IMR-90 (cell line): ENCODE data around the gene KHNYN. TPM values are rescaled to one million over a fixed set of nuclear protein-coding genes. Genes with fewer than 3 reads are reported as not detected.

ENCODE experiments used
- ATAC-seq: fragments of 200-7000 bp; cut with Tn5 transposase; 2 replicates; pipeline ENCODE4 v1.9.1; 2020; ENCODE audit warnings: low read depth, mild to moderate bottlenecking, moderate library complexity
- BruUV-seq: library from RNA; stranded (reverse); fragments of 400-500 nt; replicated peaks from 2 replicates; lab custom pipeline; 2021; lab: Mats Ljungman, UMichigan
- CTCF ChIA-PET: fragments of 300-600 bp; formaldehyde crosslinking; extraction: SDS; loops from one replicate; lab custom pipeline; 2021; ENCODE audit warnings: antibody characterized with exemption; lab: Yijun Ruan, JAX
- POLR2A ChIA-PET: fragments of 300-600 bp; sonication (Branson Sonifier 250); formaldehyde crosslinking; loops from one replicate; lab custom pipeline; 2022; ENCODE audit warnings: antibody characterized with exemption; ENCODE audit not compliant: unreplicated experiment; lab: Charles Lee
- DNase-seq: peaks from one replicate; pipeline ENCODE4 v3.0.0; 2013
- H2AFZ ChIP-seq: replicated peaks from 2 replicates; pipeline ENCODE3; 2013; ENCODE audit warnings: low read length, mild to moderate bottlenecking; ENCODE audit not compliant: poor library complexity
- H2AK5ac ChIP-seq: 2 replicates; pipeline ENCODE4 v1.6.1; 2013; ENCODE audit warnings: low read depth, low read length, inconsistent platforms
- H2AK9ac ChIP-seq: replicated peaks from 2 replicates; pipeline ENCODE3; 2013; ENCODE audit warnings: mild to moderate bottlenecking, low read depth, low read length, moderate library complexity; ENCODE audit not compliant: poor library complexity
- H2BK120ac ChIP-seq: 2 replicates; pipeline ENCODE4 v1.6.1; 2013; ENCODE audit warnings: low read depth, low read length, inconsistent platforms
- H2BK15ac ChIP-seq: 3 replicates; pipeline ENCODE4 v1.6.1; 2013; ENCODE audit warnings: low read depth, low read length, inconsistent platforms
- H2BK20ac ChIP-seq: 2 replicates; pipeline ENCODE4 v1.6.1; 2013; ENCODE audit warnings: low read depth, mild to moderate bottlenecking, inconsistent platforms, low read length, moderate library complexity
- H2BK5ac ChIP-seq: 2 replicates; pipeline ENCODE4 v1.6.1; 2013; ENCODE audit warnings: mild to moderate bottlenecking, low read depth, low read length, inconsistent platforms; ENCODE audit not compliant: poor library complexity, severe bottlenecking
- H3K14ac ChIP-seq: replicated peaks from 2 replicates; pipeline ENCODE4 v1.6.1; 2013; ENCODE audit warnings: low read depth, low read length, inconsistent platforms
- H3K18ac ChIP-seq: 2 replicates; pipeline ENCODE4 v1.6.1; 2013; ENCODE audit warnings: low read depth, low read length, control low read depth
- H3K23ac ChIP-seq: 2 replicates; pipeline ENCODE4 v1.6.1; 2013; ENCODE audit warnings: low read depth, low read length, inconsistent platforms
- H3K27ac ChIP-seq: 2 replicates; pipeline ENCODE4 v1.5.1; 2013; ENCODE audit warnings: mild to moderate bottlenecking, control low read depth, low read length; ENCODE audit not compliant: insufficient read depth
- H3K27me3 ChIP-seq: 2 replicates; pipeline ENCODE4 v1.6.1; 2013; ENCODE audit warnings: low read length; ENCODE audit not compliant: control insufficient read depth, insufficient read depth
- H3K36me3 ChIP-seq: 2 replicates; pipeline ENCODE4 v1.6.1; 2013; ENCODE audit warnings: low read length, mixed read lengths; ENCODE audit not compliant: control insufficient read depth, insufficient read depth
- H3K4ac ChIP-seq: 2 replicates; pipeline ENCODE4 v1.6.1; 2013; ENCODE audit warnings: low read depth, low read length, inconsistent platforms
- H3K4me1 ChIP-seq: 2 replicates; pipeline ENCODE4 v1.6.1; 2013; ENCODE audit warnings: low read length, mixed read lengths; ENCODE audit not compliant: control insufficient read depth, insufficient read depth
- H3K4me2 ChIP-seq: 2 replicates; pipeline ENCODE4 v1.6.1; 2013; ENCODE audit warnings: low read depth, mild to moderate bottlenecking, control low read depth, low read length, moderate library complexity
- H3K4me3 ChIP-seq: 2 replicates; pipeline ENCODE4 v1.5.1; 2013; ENCODE audit warnings: low read depth, mild to moderate bottlenecking, control low read depth, low read length, moderate library complexity; ENCODE audit not compliant: insufficient read depth
- H3K56ac ChIP-seq: 2 replicates; pipeline ENCODE4 v1.6.1; 2013; ENCODE audit warnings: low read length, inconsistent platforms; ENCODE audit not compliant: insufficient read depth; ENCODE audit errors: extremely low read depth
- H3K79me1 ChIP-seq, 2 experiments: 2 replicates each; pipeline ENCODE4 v1.6.1; 2013; ENCODE audit warnings: low read length in 2 of 2, inconsistent platforms in 1 of 2, low read depth in 1 of 2
- H3K9ac ChIP-seq: 2 replicates; pipeline ENCODE4 v1.6.1; 2013; ENCODE audit warnings: low read depth, low read length, control low read depth
- H3K9me1 ChIP-seq: 2 replicates; pipeline ENCODE4 v1.6.1; 2013; ENCODE audit warnings: low read length, inconsistent platforms; ENCODE audit not compliant: insufficient read depth
- H3K9me3 ChIP-seq: 2 replicates; pipeline ENCODE4 v1.6.1; 2013; ENCODE audit warnings: low read length; ENCODE audit not compliant: control insufficient read depth, insufficient read depth
- H4K20me1 ChIP-seq: 2 replicates; pipeline ENCODE4 v1.6.1; 2013; ENCODE audit warnings: low read length, inconsistent platforms; ENCODE audit not compliant: insufficient read depth
- H4K5ac ChIP-seq: 2 replicates; pipeline ENCODE4 v1.6.1; 2013; ENCODE audit warnings: mild to moderate bottlenecking, low read depth, low read length, control low read depth
- H4K8ac ChIP-seq, 2 experiments: 2 replicates each; pipeline ENCODE4 v1.6.1; 2013; ENCODE audit warnings: low read depth in 2 of 2, low read length in 2 of 2, control low read depth in 1 of 2, inconsistent platforms in 1 of 2
- H4K91ac ChIP-seq: 2 replicates; pipeline ENCODE4 v1.6.1; 2013; ENCODE audit warnings: low read depth, low read length, inconsistent platforms; ENCODE audit not compliant: insufficient read depth
- BHLHE40 ChIP-seq: fragments of 150-350 bp; IDR thresholded peaks from 2 replicates; pipeline ENCODE4 v1.6.1; 2016; ENCODE audit warnings: mild to moderate bottlenecking, low read depth, low read length
- CEBPB ChIP-seq: IDR thresholded peaks from 2 replicates; pipeline ENCODE4 v1.6.1; 2012; ENCODE audit warnings: low read depth, low read length, improper control_type of control experiment
- CHD1 ChIP-seq: IDR thresholded peaks from 2 replicates; pipeline ENCODE4 v1.6.1; 2012; ENCODE audit warnings: low read depth, low read length, improper control_type of control experiment
- CTCF ChIP-seq: conservative IDR thresholded peaks from 2 replicates; pipeline ENCODE4 v1.5.1; 2012; ENCODE audit warnings: mild to moderate bottlenecking, low read depth, low read length, improper control_type of control experiment
- ELK1 ChIP-seq: fragments of 150-350 bp; IDR thresholded peaks from 2 replicates; pipeline ENCODE4 v1.6.1; 2016; ENCODE audit warnings: low read depth, mild to moderate bottlenecking, low read length, moderate library complexity, borderline replicate concordance
- FOS ChIP-seq: fragments of 150-350 bp; IDR thresholded peaks from 2 replicates; pipeline ENCODE4 v1.6.1; 2016; ENCODE audit warnings: low read depth, low read length
- MAFK ChIP-seq: IDR thresholded peaks from 2 replicates; pipeline ENCODE4 v1.6.1; 2012; ENCODE audit warnings: low read depth, low read length, improper control_type of control experiment
- MAZ ChIP-seq: IDR thresholded peaks from 2 replicates; pipeline ENCODE4 v1.6.1; 2012; ENCODE audit warnings: low read depth, mild to moderate bottlenecking, low read length, improper control_type of control experiment, moderate library complexity, borderline replicate concordance
- MXI1 ChIP-seq: IDR thresholded peaks from 2 replicates; pipeline ENCODE4 v1.6.1; 2012; ENCODE audit warnings: low read depth, mild to moderate bottlenecking, low read length, moderate library complexity, borderline replicate concordance
- POLR2A ChIP-seq: IDR thresholded peaks from 2 replicates; pipeline ENCODE4 v1.6.1; 2012; ENCODE audit warnings: mild to moderate bottlenecking, low read depth, low read length
- RAD21 ChIP-seq: IDR thresholded peaks from 2 replicates; pipeline ENCODE4 v1.6.1; 2012; ENCODE audit warnings: low read length, improper control_type of control experiment
- RCOR1 ChIP-seq: IDR thresholded peaks from 2 replicates; pipeline ENCODE4 v1.6.1; 2012; ENCODE audit warnings: mild to moderate bottlenecking, low read length, improper control_type of control experiment; ENCODE audit not compliant: insufficient replicate concordance
- RFX5 ChIP-seq: IDR thresholded peaks from 2 replicates; pipeline ENCODE4 v1.8.0; 2012; ENCODE audit warnings: low read depth, mild to moderate bottlenecking, low read length, moderate library complexity
- SMC3 ChIP-seq: fragments of 150-350 bp; IDR thresholded peaks from 2 replicates; pipeline ENCODE4 v1.6.1; 2016; ENCODE audit warnings: low read depth, mild to moderate bottlenecking, antibody characterized with exemption, low read length, moderate library complexity
- USF2 ChIP-seq: fragments of 150-350 bp; IDR thresholded peaks from 2 replicates; pipeline ENCODE4 v1.6.1; 2017; ENCODE audit warnings: mild to moderate bottlenecking, antibody characterized with exemption, low read length, low read depth
- WGBS, 2 experiments: methylation state at CpG; one replicate each; pipeline versions ENCODE4 v1.1.5 to v1.1.7; 2013; ENCODE audit warnings: missing lambda C conversion rate in 2 of 2; ENCODE audit not compliant: insufficient read length in 1 of 2; ENCODE audit errors: extremely low coverage in 2 of 2; 5-methylcytosine and 5-hydroxymethylcytosine counted together
- dilution Hi-C: fragments of 300-500 bp; cut with HindIII; formaldehyde crosslinking; loops from one replicate; pipeline ENCODE4 v1.14.3; 2018; ENCODE audit warnings: low sequenced_read_pairs; ENCODE audit not compliant: unreplicated experiment
- in situ Hi-C: fragments of 300-500 bp; cut with MboI; formaldehyde crosslinking; loops from 3 replicates; pipeline ENCODE4 v1.14.3; 2019; ENCODE audit warnings: low sequenced_read_pairs, inconsistent platforms, mixed read lengths
- intact Hi-C: fragments of 100-400 bp; cut with micrococcal nuclease; formaldehyde crosslinking; loops from 2 replicates; pipeline ENCODE4 v1.10.0; 2022
- polyA plus RNA-seq, 3 experiments: library from polyadenylated mRNA; depleted of rRNA; stranded (reverse); fragments of >200 nt; gene quantifications; 2 replicates each; pipeline ENCODE4 v1.2.3, GENCODE V29; 2012; ENCODE audit warnings: low replicate concordance in 1 of 3
- total RNA-seq: library from RNA; depleted of rRNA; stranded (reverse); fragments of >200 nt; gene quantifications from 2 replicates; pipeline ENCODE4 v1.2.3, GENCODE V29; 2012

The KHNYN gene
- total and polyA plus RNA-seq, 2 of the 4 experiments (the other 2 are of a cell fraction), result 18.9 to 24.4 TPM

GRCh38 chr14:24390701-24391468 lies 38.9 kb upstream of the KHNYN start:
- TF ChIP-seq BHLHE40 (no peak), POLR2A (no peak), RAD21 (no peak), MXI1 (no peak), CTCF (no peak), CHD1 (no peak), MAZ (no peak), USF2 (no peak), ELK1 (no peak), SMC3 (no peak), RCOR1 (no peak), CEBPB (no peak), RFX5 (no peak), FOS (no peak), MAFK (no peak)
- DNase-seq, result no peak

More at GRCh38 chr14:24390701-24391468, 38.9 kb upstream of the KHNYN start:
- Histone ChIP-seq H3K56ac (no peak overlapping the region), H3K4me2 (no peak overlapping the region), H4K91ac (no peak overlapping the region), H2AFZ (no peak overlapping the region), H3K79me1 (no peaks in the 10 kb centered on the region), H3K14ac (no peak overlapping the region), H3K4ac (no peak overlapping the region; the same call in 1 of the 2 replicates), H3K27me3 (peaks cover 3% of the 10 kb centered on the region; the same call in 1 of the 2 replicates), H4K8ac (no peak overlapping the region), H3K9me3 (no peaks in the 10 kb centered on the region), H4K5ac (no peak overlapping the region), H3K4me1 (peaks cover 7% of the 10 kb centered on the region), H2BK5ac (no peak overlapping the region), H3K9me1 (0 out of 2 replicates have a peak, but pooled peaks cover 2% of the 10 kb centered on the region), H3K9ac (no peak overlapping the region), H3K27ac (no peak overlapping the region), H2AK5ac (no peak overlapping the region), H3K36me3 (no peaks in the 10 kb centered on the region), H2BK120ac (peak overlapping the region; percentile 0; the same call in 1 of the 2 replicates), H3K23ac (no peak overlapping the region), H4K20me1 (no peaks in the 10 kb centered on the region), H2BK15ac (no peak overlapping the region), H2AK9ac (no peak overlapping the region), H3K18ac (no peak overlapping the region), H2BK20ac (no peak overlapping the region), H3K4me3 (no peak overlapping the region)
- dilution Hi-C loops, result no loop called here
- BruUV-seq, result no TSS peak
- intact Hi-C loops, result no loop called here
- ChIA-PET POLR2A (no interaction called here), CTCF (no interaction called here)
- ATAC-seq, result no peak
- in situ Hi-C loops, result no loop called here
- WGBS, 2 experiments, result no CpG with 5 or more reads among the region's 6 CpGs
